Kidney (tissue), 14 donors: Measurements from ENCODE around the gene SCAF4. TPM values are rescaled to one million over a fixed set of nuclear protein-coding genes. Genes with fewer than 3 reads are reported as not detected.
"Not testable (repeated sequence)": the region's sequence is repeated elsewhere in the genome, so short reads cannot be mapped to it uniquely, and the experiment has no call there.

ENCODE experiments used
- DNase-seq, 5 donors: peaks; one replicate each; pipeline ENCODE4 v3.0.0-alpha.2; 2013 to 2020
- FAIRE-seq: peaks from 2 replicates; lab custom pipeline; 2012; peaks lifted over from hg19 to GRCh38; lab: Jason Lieb, UNC
- H3K27ac ChIP-seq, 2 donors: one replicate each; pipeline ENCODE4 v1.7.0; 2013; ENCODE audit warnings: low read depth in 2 of 2, low read length in 2 of 2, inconsistent platforms in 1 of 2
- H3K27me3 ChIP-seq: one replicate; pipeline ENCODE4 v1.7.1; 2013; ENCODE audit warnings: low read length, inconsistent platforms; ENCODE audit not compliant: control insufficient read depth, insufficient read depth
- H3K36me3 ChIP-seq, 3 donors: one replicate each; pipeline versions ENCODE4 v1.7.0 to v1.7.1; 2013; ENCODE audit warnings: low read length in 3 of 3, control low read depth in 1 of 3, inconsistent platforms in 1 of 3; ENCODE audit not compliant: insufficient read depth in 3 of 3, control insufficient read depth in 2 of 3
- H3K4me1 ChIP-seq, 3 donors: one replicate each; pipeline versions ENCODE4 v1.7.0 to v1.7.1; 2013; ENCODE audit warnings: low read length in 3 of 3, inconsistent platforms in 1 of 3, low read depth in 1 of 3; ENCODE audit not compliant: control insufficient read depth in 2 of 3, insufficient read depth in 2 of 3
- H3K4me3 ChIP-seq, 3 donors: one replicate each; pipeline versions ENCODE4 v1.7.0 to v1.8.1; 2013; ENCODE audit warnings: low read length in 3 of 3, control low read depth in 1 of 3, inconsistent platforms in 1 of 3
- H3K9ac ChIP-seq, 3 donors: one replicate each; pipeline versions ENCODE4 v1.7.0 to v1.7.1; 2013; ENCODE audit warnings: low read length in 3 of 3, control low read depth in 1 of 3, inconsistent platforms in 1 of 3
- H3K9me3 ChIP-seq, 3 donors: one replicate each; pipeline versions ENCODE4 v1.7.0 to v1.7.1; 2013; ENCODE audit warnings: low read length in 3 of 3, control low read depth in 1 of 3, inconsistent platforms in 1 of 3; ENCODE audit not compliant: control insufficient read depth in 2 of 3, insufficient read depth in 1 of 3
- intact Hi-C: fragments of 100-400 bp; cut with DNase I; formaldehyde crosslinking; loops from one replicate; pipeline ENCODE4 v1.11.1; 2022
- polyA plus RNA-seq: library from polyadenylated mRNA; stranded (reverse); fragments of 350-450 nt; fragmentation: Illumina TruSeq; extraction: RNeasy Lipid Tissue Mini Kit (QIAGEN cat#74804); gene quantifications from one replicate; pipeline ENCODE4 v1.2.3, GENCODE V29; 2014; ENCODE audit warnings: low read depth, low replicate concordance; ENCODE audit not compliant: insufficient read depth
- total RNA-seq: library from RNA; stranded (reverse); fragmentation: NEBNext Ultra II Directional; extraction: Animal tissue kit (Norgen Biotek cat#: 25700); gene quantifications from one replicate; pipeline ENCODE4 v1.2.1, GENCODE V29; 2021
- TF ChIP-seq, protein P1 (sequence below): IDR thresholded peaks from 3 replicates; pipeline ENCODE4 v1.5.1; 2012; ENCODE audit warnings: mild to moderate bottlenecking, moderate library complexity, borderline replicate concordance; ENCODE audit not compliant: insufficient read depth; ENCODE audit errors: extremely low read depth
- donor health status: control.
- donor health status: control.
- donor health status: control.
- donor health status: control.
- donor health status: control.
- donor health status: DM: yes; HTN: yes; CAD: no.
- donor health status: Normal renal cell carcinoma (clear cell type).

The SCAF4 gene
- total and polyA plus RNA-seq, 2 donors from 2014 or later = 7.4 to 30.6 TPM

DNA sequence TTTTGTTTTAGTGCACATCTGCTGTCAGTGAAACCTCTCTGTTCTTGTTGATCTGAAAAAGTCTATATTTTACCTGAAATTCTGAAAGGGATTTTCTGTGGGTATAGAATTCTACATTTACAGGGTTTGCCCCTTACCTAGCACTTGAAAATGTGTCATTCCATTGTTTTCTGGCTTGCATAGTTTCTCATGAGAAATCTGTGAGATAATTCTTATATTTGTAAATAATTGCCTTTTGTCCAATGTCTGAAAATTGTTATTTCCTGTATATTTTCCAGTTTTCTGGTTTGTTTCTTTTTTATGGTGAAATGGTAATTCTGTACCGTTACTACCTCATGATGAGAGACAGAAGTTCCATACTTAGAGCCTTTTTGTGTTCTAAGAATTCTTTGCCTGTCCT, 11.8 kb upstream of the SCAF4 start:
- Histone ChIP-seq H3K4me3 (no peak overlapping the region), H3K27ac (no peak overlapping the region), H3K36me3 (no peaks in the 10 kb centered on the region), H3K27me3 (no peaks in the 10 kb centered on the region), H3K4me1 (no peaks in the 10 kb centered on the region), H3K9me3 (no peaks in the 10 kb centered on the region), H3K9ac (no peak overlapping the region)
- TF ChIP-seq, protein P1, sequence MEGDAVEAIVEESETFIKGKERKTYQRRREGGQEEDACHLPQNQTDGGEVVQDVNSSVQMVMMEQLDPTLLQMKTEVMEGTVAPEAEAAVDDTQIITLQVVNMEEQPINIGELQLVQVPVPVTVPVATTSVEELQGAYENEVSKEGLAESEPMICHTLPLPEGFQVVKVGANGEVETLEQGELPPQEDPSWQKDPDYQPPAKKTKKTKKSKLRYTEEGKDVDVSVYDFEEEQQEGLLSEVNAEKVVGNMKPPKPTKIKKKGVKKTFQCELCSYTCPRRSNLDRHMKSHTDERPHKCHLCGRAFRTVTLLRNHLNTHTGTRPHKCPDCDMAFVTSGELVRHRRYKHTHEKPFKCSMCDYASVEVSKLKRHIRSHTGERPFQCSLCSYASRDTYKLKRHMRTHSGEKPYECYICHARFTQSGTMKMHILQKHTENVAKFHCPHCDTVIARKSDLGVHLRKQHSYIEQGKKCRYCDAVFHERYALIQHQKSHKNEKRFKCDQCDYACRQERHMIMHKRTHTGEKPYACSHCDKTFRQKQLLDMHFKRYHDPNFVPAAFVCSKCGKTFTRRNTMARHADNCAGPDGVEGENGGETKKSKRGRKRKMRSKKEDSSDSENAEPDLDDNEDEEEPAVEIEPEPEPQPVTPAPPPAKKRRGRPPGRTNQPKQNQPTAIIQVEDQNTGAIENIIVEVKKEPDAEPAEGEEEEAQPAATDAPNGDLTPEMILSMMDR = no peak
- FAIRE-seq (no peak), DNase-seq (no peak)
- intact Hi-C loops = no loop called here

DNA sequence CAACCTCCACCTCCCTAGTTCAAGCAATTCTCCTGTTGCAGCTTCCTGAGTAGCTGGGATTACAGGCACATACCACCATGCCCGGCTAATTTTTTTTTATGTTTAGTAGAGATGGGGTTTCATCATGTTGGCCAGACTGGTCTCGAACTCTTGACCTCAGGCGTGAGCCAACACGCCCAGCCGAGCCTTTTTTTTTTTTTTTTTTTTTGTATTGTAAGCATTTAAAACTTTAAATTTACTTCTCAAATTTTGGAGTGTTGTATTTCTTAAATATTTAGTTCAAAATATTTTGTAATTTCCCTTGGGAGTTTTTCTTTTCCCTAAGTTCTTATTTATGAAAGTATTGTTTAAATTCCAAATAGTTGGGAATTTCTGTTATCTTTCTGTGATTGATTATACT, 9.2 kb upstream of the SCAF4 start:
- Histone ChIP-seq H3K9me3 (no peaks in the 10 kb centered on the region), H3K4me3 (no peak overlapping the region), H3K36me3 (no peaks in the 10 kb centered on the region), H3K9ac (no peak overlapping the region), H3K27me3 (no peaks in the 10 kb centered on the region), H3K4me1 (no peaks in the 10 kb centered on the region), H3K27ac (no peak overlapping the region)
- TF ChIP-seq, protein P1 = no peak
- FAIRE-seq = no peak
- no peak for DNase-seq
- intact Hi-C loops = no loop called here

DNA sequence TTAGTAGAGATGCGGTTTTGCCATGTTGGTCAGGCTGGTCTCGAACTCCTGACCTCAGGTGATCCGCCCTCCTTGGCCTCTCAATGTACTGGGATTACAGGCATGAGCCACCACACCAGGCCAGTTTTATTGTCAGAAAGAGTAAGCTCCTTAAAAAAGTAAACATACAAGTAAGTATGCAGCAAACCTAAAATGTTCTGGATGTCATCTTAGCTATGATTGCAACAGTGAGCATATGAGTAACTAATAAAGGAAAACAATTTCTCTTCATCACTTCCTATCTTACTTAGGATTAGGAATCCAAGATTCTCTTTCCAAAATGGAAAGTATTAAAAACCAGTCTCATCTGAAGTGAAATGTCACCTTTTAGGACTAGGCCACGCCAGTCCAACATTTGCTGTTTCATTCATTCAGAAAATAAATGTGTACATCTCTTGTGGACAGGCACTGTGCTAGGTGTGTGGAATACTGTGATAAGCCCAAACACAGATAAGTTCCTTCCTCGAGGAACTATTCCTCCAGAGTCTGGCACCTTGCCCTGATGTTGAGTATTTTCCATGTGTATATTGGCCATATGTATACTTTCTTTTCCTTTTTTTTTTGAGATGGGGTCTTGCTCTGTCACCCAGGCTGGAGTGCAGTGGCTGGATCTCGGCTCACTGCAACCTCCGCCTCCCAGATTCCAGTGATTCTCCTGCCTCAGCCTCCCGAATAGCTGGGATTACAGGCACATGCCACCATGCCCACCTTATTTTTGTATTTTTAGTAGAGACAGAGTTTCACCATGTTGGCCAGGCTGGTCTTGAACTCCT, 5.9 kb upstream of the SCAF4 start:
- H3K9ac ChIP-seq, H3K36me3 ChIP-seq, FAIRE-seq, H3K4me1 ChIP-seq, DNase-seq, H3K4me3 ChIP-seq, H3K27me3 ChIP-seq, H3K27ac ChIP-seq, H3K9me3 ChIP-seq, intact Hi-C loops: not testable (repeated sequence)

DNA sequence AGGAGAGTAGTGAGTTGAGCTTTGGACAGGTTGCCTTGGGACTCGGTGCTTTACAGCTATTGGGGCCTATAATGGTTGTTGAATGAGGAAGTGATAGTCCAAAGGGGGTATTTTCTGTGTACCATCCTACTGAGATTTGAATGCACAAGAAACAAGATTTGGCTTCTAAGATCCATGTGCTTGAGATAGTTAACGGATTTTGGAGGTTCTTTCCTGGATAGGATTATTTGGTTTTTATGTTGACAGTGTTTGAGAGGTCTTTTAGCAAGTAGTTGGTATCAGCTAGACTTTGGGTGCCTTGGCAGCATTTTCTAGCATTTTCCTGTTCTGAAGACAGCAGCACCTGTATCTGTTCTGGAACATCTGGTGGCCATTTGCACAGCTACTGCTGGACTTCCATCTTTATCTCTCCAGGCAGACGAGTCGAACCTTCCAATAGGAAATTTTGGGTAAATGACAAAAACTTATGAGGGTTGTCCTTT, 3.6 kb upstream of the SCAF4 start:
- no peak overlapping the region for H3K27ac ChIP-seq
- TF ChIP-seq, protein P1 = no peak
- H3K36me3 ChIP-seq = no peaks in the 10 kb centered on the region
- intact Hi-C loops = no loop called here
- H3K4me1 ChIP-seq = peaks cover 0 to 13% (median 8%) of the 10 kb centered on the region in 3 donors
- DNase-seq = no peak
- FAIRE-seq = no peak
- no peaks in the 10 kb centered on the region for H3K9me3 ChIP-seq
- no peaks in the 10 kb centered on the region for H3K27me3 ChIP-seq
- H3K9ac ChIP-seq = no peak overlapping the region
- no peak overlapping the region for H3K4me3 ChIP-seq
